Head of caudate nucleus (tissue), 42 donors: ENCODE data around the gene PIGH.
A peak's percentile ranks its signal among the peaks of the same experiment; 100 is the strongest.

Experiments used
- DNase-seq, 42 donors: peaks; one replicate each; pipeline versions ENCODE4 v3.0.0 to v3.0.0-alpha.2; 2020 to 2021; ENCODE audit warnings: mixed read lengths in 7 of 42
- intact Hi-C: fragments of 100-400 bp; cut with DNase I; formaldehyde crosslinking; loops from one replicate; pipeline ENCODE4 v1.15.0; 2022

PIGH gene

DNA sequence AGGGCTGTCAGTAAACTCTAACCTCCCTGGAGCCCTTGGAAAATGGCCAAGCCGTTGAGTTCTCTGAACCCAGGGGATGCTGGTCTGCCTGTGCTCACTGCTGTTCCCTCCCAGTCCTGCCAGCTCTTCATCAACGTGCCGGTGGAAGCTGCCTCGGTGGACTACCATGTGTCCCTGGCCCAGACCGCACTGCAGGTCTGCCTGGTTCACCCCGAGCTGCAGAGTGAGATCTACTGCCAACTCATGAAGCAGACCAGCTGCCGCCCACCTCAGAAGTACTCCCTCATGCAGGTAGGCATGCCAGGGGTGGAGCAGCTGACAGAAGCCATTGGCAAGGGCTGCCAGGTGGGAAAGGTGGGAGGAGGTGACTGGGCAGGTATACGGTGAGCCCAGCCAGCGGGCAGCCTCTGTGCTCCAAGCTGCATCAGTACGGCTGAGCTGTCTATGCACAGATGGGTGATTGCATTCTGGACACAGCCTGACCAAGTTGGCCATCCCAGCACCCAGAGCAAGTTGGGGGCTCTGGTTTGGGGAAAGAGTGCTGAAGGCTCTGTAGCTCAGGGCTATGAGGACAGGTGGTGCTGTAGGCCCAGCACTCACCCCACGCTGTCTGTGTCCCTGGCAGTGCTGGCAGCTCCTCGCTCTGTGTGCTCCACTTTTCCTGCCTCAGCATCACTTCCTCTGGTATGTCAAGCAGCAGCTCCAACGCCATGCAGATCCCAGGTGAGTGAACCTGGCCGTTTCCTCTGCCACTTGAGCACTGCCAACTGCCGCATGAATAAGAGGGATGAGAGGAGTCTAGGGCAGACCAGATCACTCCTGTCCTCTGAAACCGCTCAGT, 21.9 kb downstream of the PIGH start:
- intact Hi-C loops, result no loop called here
- DNase-seq, result peak in 2 of 42 donors; percentile 1 to 29

DNA sequence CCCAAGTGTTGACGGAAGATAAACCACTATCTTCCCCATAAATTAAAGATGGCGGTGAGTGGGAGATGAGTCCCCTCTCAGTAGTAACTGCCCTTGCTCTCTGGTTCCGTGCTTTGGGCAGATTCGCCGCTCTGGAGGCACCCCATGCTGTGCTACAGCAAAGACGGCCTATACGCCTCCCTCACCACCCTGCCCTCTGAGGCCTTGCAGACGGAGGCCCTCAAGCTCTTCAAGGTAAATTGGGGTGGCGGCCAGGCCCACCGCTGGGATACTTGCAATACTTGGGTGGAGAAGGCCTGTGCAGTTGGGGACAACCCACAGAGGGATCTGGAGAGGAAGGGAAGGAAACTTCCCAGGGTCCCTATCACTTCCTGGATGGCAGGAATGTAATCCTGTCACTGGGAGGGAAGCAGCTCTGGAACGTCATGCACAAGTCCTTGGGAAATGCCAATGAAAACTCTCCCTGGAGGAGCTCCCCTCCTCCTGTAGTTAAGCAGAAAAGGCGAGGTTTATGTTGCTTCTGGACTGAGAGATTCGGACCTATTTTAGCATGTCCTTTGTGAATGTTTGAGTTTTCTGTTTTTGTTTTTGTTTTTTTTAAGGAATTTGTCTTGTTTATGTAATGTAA, 22.8 kb downstream of the PIGH start:
- intact Hi-C loops, result no loop called here
- peak in 1 of 42 donors; percentile 20 for DNase-seq

GRCh38 chr14:67576216-67576955, 23.7 kb downstream of the PIGH start:
- peak in 2 of 42 donors; percentile 16 to 25 for DNase-seq
- intact Hi-C loops, result no loop called here

DNA sequence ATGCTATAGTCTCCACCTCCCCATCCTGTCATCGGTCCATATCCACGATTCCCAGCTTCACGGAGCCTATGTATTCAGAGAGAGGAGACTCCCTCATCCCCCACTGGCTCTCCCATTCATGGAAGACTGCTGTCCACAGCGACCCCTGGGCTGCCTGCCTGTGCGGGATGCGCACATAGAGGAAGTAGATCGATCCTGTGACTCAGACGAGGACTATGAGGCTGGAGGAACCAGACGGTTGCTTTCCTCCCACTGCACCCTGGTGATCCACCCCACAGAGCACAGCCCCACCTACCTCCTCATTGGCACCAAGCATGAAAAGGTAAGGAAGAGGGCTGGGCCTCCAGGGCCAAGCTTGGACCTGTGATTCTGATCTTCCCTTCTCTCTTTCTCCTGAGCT, 24.4 kb downstream of the PIGH start:
- intact Hi-C loops, result no loop called here
- DNase-seq, result peak in 3 of 42 donors; percentile 23 to 41 (median 26)

- DNase-seq, result peak in 1 of 42 donors; percentile 19
- intact Hi-C loops, result loop anchor here (5.0 kb wide), 1 partner anchor 148 kb away; no protein-coding TSS in a partner anchor
Measured at GRCh38 chr14:67574806-67575205, 25.3 kb downstream of the PIGH start.

- no peak for DNase-seq
- intact Hi-C loops, result loop anchor here (5.0 kb wide), 1 partner anchor 147 kb away; no protein-coding TSS in a partner anchor
Measured at GRCh38 chr14:67574156-67574555, 25.9 kb downstream of the PIGH start.

DNA sequence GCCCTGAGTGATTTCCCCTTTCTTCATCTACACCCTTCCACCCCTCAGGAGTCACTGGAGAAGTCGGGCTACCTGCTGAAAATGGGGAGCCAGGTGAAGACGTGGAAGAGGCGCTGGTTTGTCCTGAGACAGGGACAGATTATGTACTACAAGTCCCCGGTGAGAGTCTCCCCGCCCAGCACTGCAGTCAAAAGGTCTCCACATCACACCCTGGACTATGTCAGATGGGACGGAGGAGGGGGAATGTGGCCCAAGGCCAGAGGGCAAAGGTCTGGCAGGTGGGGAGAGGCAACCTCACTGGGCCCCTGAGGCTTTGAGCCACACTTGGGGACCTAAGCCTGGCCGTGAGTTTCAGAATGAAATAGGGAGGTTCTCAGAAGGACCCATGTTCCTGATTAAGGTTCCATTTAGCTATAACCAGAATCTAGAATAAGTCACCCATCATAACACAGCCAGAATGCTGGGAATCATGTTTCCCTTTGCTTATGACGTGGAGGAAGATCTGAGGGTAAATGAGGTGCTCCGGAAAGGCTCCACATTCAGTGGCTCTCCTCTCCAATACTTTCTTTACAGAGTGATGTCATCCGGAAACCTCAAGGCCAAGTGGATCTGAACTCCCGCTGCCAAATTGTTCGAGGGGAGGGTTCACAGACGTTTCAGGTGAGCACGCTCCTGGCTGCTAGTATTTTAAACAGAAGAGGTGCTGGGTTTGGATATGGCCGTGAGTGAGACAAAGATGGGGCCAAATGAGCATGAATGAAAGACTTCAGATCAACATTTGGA, 26.6 kb downstream of the PIGH start:
- DNase-seq, result no peak

DNA sequence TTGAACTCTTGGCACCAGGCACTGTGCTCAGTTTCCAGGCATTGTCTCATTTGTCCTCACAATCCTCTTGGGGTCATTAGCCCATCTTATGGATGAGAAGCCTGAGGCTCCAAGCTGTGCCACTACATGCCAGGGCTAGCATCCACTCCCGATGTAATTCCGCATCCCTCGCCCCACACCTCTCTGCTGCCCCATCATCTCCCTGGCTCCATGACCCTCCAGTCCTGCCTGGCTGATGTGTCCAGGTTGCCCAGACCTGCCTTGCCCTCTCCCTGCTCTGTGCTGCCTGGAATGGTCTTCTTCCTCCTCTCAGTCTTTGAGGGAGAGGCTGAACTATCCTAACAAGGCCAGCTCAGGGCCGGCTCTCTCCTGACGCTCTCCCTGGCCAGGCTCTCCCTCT, 27.5 kb downstream of the PIGH start:
- intact Hi-C loops, result loop anchor here (5.0 kb wide), 1 partner anchor 145 kb away; no protein-coding TSS in a partner anchor
- DNase-seq, result no peak

More for the DNA sequence above, 26.6 kb downstream of the PIGH start:
- intact Hi-C loops, result loop anchor here (5.0 kb wide), 1 partner anchor 146 kb away; no protein-coding TSS in a partner anchor

DNA sequence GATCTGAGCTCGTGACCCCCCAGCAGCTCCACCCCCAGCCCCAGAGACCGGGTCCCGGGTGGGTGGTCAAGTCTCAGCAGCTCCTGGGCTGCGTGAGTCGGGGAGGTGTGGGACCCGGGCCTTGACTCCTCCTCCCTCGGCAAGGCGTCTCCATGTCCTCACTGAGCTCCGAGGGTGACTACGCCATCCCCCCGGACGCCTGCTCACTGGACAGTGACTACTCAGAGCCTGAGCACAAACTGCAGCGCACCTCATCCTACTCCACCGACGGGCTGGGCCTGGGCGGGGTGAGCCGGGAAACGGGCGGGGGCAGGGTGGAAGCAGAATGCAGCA, 28.1 kb downstream of the PIGH start:
- no peak for DNase-seq
- intact Hi-C loops, result loop anchor here (2.0 to 5.0 kb wide), 2 partner anchors 45 to 145 kb away; no protein-coding TSS in a partner anchor

- intact Hi-C loops, result loop anchor here (2.0 to 5.0 kb wide), 2 partner anchors 45 to 144 kb away; no protein-coding TSS in a partner anchor
- DNase-seq, result peak; percentile 46 to 91 (median 76)
Measured at GRCh38 chr14:67571275-67571990, 28.6 kb downstream of the PIGH start.

- DNase-seq, result no peak
Measured at GRCh38 chr14:67570453-67570852, 29.6 kb downstream of the PIGH start.

GRCh38 chr14:67569651-67570290, 30.3 kb downstream of the PIGH start:
- intact Hi-C loops, result loop anchor here (2.0 to 5.0 kb wide), 2 partner anchors 43 to 142 kb away; no protein-coding TSS in a partner anchor

More at GRCh38 chr14:67570453-67570852, 29.6 kb downstream of the PIGH start:
- intact Hi-C loops, result loop anchor here (2.0 to 5.0 kb wide), 2 partner anchors 44 to 143 kb away; no protein-coding TSS in a partner anchor

DNA sequence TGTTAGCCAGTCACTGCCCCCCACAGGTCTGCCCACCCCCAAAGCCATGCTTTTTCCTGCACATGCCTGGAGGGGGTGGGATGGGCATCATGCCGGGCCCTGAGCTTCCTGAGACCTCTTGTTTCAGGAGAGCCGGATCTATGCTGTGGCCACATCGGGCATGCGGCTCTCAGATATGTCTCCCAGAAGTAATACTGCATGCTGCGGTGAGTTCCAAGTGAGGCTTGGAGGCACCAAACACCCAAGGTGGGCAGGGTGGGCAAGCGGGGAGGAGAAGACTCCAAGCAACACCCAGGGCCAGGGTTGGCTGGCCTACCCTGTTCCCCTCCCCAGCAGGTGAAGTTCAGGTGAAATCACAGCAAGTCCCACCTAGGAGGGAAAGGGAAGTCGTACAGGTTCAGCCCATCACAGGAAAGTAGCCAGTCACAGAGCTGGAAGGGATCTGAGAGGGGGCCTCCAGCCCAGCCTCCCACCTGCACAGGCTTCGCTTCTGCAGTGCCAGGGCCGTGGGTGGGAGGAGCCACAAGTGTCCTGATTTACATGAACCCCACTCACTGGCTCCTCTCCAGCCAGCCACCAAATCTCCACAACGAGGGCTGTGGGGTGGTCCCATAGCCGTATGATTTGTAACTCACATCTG, 30.9 kb downstream of the PIGH start:
- intact Hi-C loops, result no loop called here
- peak in 1 of 42 donors; percentile 29 for DNase-seq

More at GRCh38 chr14:67569651-67570290, 30.3 kb downstream of the PIGH start:
- no peak for DNase-seq

DNA sequence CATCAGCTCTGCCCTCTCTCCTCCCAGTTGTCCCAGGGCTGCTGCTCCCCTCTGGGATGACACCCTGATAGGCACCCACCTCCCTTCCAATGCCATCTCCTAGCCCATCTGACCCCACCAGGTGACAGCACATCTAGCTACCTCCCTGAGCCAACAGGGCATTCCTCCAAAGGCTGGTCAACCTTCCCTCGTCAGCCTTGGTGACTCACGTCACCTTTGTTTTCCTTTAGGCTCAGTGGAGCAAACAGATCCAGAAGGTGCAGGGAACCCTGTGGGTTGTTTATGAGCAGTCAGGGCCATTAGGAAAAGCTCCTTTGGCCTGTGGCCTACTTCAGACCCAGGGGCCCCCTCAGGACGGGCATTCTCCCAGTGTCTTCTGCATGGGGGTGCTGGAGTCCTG, 32.4 kb downstream of the PIGH start:
- intact Hi-C loops, result no loop called here
- peak in 1 of 42 donors; percentile 19 for DNase-seq

DNA sequence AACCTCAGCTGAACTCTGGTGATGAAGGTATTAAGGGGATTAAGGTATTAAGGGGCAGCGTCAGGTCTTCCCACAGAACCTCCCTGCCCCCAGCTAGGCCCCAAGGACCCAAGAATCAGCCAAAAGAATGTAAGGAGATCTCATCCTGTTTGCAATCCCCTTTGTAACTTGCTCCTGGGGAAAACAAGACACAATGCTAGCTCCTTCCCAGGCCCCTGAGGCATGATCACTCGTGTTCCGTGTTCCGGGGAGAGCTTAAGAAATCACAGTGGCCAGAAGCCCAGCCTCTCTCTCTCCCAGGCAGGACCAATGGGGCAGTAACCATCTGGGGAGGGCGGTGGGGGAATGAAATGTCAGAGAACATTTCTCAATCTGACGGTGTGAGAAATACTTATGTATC, 33.2 kb downstream of the PIGH start:
- DNase-seq, result peak in 22 of 42 donors; percentile 22 to 76 (median 48)
- intact Hi-C loops, result no loop called here

- intact Hi-C loops, result no loop called here
- DNase-seq, result no peak
Measured at GRCh38 chr14:67564236-67564635, 35.8 kb downstream of the PIGH start.

GRCh38 chr14:67562776-67563150, 37.3 kb downstream of the PIGH start:
- peak in 1 of 42 donors; percentile 0 for DNase-seq
- intact Hi-C loops, result no loop called here
